GM06990 (cell line): ENCODE results near the gene GATA5.

Experiments used
- DNase-seq: peaks from one replicate; pipeline ENCODE4 v3.0.0-alpha.2; 2011; ENCODE audit not compliant: insufficient read length; ENCODE audit errors: extremely low read depth
- H3K27me3 ChIP-seq: replicated peaks from 2 replicates; pipeline ENCODE4 v1.6.0; 2011; ENCODE audit warnings: low read length; ENCODE audit not compliant: control insufficient read depth, insufficient read depth
- H3K36me3 ChIP-seq: 2 replicates; pipeline ENCODE4 v1.5.1; 2011; ENCODE audit warnings: low read length; ENCODE audit not compliant: control insufficient read depth, insufficient read depth
- H3K4me3 ChIP-seq: replicated peaks from 2 replicates; pipeline ENCODE4 v1.5.1; 2011; ENCODE audit warnings: low read depth, mild to moderate bottlenecking, control low read depth, low read length
- TF ChIP-seq, protein P1 (sequence below): IDR thresholded peaks from 2 replicates; pipeline ENCODE4 v1.5.1; 2011; ENCODE audit warnings: low read length, control low read depth, mild to moderate bottlenecking, inconsistent platforms; ENCODE audit not compliant: insufficient read depth, poor library complexity, severe bottlenecking

GATA5 gene

DNA sequence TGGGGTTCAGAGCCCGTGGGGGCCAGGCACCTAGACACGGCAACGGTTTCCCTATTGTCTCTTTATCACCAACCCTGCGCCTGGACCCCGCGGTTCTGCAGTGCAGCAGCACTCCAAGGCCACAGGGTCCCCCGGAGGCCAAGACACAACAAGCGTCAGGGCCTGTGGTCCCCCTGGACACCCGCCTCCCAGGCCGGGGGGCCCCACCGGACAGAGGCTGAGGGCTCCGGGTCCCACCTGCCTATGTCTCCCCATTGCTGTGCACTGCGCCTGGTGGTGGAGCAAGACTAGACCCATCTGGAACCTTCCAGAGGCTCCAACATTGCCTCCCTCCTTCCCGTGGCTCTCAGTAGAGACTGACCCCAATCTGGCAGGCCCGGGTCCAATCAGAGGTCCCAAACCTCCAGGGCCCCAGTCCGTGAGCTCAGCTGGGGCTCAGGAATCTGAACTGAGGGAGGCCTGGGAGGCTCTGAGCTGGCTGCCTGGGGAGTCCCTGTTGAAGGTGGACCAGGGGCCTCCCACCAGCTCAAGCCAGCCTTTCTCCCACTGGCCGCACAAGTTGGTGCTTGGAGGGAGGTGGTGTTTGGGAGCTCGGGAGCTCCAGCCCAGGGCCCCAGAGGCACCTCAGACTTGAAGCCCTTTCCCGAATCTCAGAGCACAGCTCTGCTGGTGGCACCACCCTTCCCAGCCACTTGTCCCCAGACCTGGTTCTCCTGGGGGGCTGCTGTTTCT is 8.8 kb downstream of the GATA5 start:
- no peak for DNase-seq
- H3K4me3 ChIP-seq: no peak overlapping the region
- H3K27me3 ChIP-seq: peaks cover 2% of the 10 kb centered on the region; the same call in 1 of the 2 replicates
- no peaks in the 10 kb centered on the region for H3K36me3 ChIP-seq
- TF ChIP-seq, protein P1, sequence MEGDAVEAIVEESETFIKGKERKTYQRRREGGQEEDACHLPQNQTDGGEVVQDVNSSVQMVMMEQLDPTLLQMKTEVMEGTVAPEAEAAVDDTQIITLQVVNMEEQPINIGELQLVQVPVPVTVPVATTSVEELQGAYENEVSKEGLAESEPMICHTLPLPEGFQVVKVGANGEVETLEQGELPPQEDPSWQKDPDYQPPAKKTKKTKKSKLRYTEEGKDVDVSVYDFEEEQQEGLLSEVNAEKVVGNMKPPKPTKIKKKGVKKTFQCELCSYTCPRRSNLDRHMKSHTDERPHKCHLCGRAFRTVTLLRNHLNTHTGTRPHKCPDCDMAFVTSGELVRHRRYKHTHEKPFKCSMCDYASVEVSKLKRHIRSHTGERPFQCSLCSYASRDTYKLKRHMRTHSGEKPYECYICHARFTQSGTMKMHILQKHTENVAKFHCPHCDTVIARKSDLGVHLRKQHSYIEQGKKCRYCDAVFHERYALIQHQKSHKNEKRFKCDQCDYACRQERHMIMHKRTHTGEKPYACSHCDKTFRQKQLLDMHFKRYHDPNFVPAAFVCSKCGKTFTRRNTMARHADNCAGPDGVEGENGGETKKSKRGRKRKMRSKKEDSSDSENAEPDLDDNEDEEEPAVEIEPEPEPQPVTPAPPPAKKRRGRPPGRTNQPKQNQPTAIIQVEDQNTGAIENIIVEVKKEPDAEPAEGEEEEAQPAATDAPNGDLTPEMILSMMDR: no peak

DNA sequence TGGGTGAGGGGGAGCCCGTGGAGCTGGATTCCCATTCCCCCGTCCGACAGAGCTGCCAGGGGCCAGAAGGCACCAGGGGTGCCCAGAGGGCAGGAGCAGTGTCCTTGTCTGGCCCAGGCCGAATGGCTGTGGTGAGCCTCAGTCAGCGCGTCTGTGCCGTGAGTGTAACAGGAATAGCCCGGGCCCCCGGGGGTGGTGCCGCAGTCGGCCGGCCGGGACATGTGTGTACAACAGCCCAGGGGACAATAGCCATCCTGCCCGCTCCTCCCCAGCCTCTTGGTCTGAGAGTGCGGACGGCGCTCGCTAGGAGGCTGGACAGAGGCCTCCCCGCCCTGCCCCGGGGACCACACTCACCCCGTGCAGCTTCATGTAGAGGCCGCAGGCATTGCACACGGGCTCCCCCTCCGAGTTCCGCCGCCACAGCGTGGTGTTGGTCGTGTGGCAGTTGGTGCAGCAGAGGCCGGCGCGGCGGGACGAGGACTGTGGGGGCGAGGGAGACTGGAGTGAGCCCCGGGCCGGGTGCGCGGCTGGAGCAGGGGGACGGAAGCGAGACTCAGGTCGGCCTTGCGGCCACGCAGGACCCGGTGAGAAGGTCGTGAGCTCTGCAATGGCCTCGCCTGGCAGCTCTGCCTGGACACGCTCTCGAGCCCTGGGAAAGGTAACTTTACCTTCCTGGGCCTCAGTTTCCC is 9.6 kb downstream of the GATA5 start:
- Histone ChIP-seq H3K27me3 (peaks cover 2% of the 10 kb centered on the region; the same call in 1 of the 2 replicates), H3K36me3 (no peaks in the 10 kb centered on the region), H3K4me3 (no peak overlapping the region)
- no peak for DNase-seq
- TF ChIP-seq, protein P1: no peak

DNA sequence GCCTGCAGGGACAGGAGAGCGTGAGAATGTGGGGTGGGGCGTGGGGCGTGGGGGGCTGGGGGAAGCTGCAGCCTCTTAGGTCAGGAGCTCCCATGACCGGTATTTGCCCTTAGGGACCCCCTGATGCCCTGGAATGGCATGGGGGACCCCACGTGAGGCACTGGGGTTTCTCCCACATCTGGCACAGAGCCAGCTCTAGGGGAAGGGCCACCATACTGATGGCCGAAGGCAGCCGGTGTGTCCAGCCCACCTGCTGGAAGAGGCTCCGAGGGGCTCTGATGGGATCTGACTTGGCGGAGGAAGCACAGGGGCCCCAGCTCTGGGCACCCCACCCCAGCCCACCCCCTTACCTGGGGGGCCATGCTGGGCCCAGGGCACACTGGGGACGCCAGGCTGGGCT is 10.8 kb downstream of the GATA5 start:
- H3K4me3 ChIP-seq: no peak overlapping the region
- TF ChIP-seq, protein P1: no peak
- H3K36me3 ChIP-seq: no peaks in the 10 kb centered on the region
- H3K27me3 ChIP-seq: peaks cover 3% of the 10 kb centered on the region; the same call in 1 of the 2 replicates
- DNase-seq: no peak

DNA sequence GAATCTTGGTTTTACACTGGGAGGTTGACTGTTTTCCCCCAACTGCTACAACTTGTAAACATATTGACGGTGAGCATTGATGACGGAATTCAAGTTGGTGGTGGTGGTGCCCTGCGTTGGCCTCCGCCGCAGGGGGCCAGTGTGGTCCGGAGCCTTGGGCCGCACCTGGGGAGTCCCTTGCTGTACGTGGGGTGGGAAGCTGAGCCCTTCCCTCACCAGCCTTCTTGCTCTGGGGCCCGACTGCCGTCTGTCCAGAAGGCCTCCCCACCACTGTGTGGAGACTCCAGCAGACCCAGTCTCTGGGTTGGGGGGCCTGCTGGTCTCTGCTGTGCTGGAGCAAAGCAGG is 11.4 kb downstream of the GATA5 start:
- peaks cover 3% of the 10 kb centered on the region; the same call in 1 of the 2 replicates for H3K27me3 ChIP-seq
- TF ChIP-seq, protein P1: no peak
- no peaks in the 10 kb centered on the region for H3K36me3 ChIP-seq
- no peak overlapping the region for H3K4me3 ChIP-seq
- no peak for DNase-seq

DNA sequence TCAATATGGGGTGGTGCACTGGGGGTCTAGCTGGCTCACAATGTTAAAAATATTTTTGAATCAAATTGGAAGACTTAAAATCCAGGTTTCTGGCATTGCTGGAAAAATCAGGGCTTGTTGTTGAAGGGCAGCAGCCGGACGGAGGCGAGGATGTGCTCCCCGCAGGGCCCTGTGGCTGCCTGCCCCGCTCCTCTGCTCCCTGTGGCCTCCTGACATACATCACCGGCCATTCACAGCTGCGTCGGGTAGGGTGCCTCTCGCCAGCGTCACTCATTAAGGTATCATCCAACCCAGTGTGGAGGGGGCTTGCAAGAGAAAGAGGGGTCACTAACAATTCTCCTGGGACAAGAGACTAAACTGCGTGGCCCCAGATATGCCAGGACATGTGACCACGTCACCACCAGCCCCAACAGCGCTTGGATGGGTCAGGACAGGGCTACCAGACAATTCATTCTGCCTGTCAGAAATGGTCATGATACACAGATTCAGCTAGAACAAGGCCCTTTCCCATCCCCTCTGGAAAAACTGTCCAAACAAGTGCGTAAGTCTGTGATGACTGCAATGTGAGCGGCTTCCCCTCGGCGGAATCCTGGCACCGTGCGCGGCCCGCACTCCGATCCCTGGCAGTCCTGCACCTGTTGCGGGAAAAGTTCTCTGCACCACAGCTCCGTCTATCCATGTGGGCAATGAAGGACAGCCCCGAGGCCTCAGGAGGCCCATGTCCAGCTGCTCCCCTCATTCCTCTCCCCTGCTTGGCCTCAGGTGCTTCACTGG is 12.0 kb downstream of the GATA5 start:
- no peak for DNase-seq
- H3K4me3 ChIP-seq: no peak overlapping the region
- H3K36me3 ChIP-seq: no peaks in the 10 kb centered on the region
- TF ChIP-seq, protein P1: no peak
- H3K27me3 ChIP-seq: peaks cover 3% of the 10 kb centered on the region; the same call in 1 of the 2 replicates
